Forelimb muscle (tissue), 1 donor: Measurements from ENCODE around the gene INS. TPM values are rescaled to one million over a fixed set of nuclear protein-coding genes. Genes with fewer than 3 reads are reported as not detected.

Source experiments
- DNase-seq: peaks from one replicate; pipeline ENCODE4 v3.0.0-alpha.2; 2013; ENCODE audit warnings: low read depth
- polyA plus RNA-seq: library from polyadenylated mRNA; unstranded; fragments of 120-200 nt; gene quantifications from one replicate; pipeline ENCODE4 v1.2.1, GENCODE V29; 2013; ENCODE audit not compliant: insufficient read length

The INS gene
- polyA plus RNA-seq: not detected

DNA sequence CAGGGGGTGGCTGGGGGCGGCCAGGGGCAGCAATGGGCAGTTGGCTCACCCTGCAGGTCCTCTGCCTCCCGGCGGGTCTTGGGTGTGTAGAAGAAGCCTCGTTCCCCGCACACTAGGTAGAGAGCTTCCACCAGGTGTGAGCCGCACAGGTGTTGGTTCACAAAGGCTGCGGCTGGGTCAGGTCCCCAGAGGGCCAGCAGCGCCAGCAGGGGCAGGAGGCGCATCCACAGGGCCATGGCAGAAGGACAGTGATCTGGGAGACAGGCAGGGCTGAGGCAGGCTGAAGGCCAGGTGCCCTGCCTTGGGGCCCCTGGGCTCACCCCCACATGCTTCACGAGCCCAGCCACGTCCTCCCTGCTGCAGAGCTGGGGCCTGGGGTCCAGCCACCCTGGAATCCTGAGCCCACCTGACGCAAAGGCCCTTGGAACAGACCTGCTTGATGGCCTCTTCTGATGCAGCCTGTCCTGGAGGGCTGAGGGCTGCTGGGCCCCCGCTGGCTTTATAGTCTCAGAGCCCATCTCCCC lies at the start of gene INS:
Gene INS (minus strand): TSS at position 474 of the 524 bp plus-strand sequence. CDS start 238 bp downstream, at position 236.
- no peak for DNase-seq

DNA sequence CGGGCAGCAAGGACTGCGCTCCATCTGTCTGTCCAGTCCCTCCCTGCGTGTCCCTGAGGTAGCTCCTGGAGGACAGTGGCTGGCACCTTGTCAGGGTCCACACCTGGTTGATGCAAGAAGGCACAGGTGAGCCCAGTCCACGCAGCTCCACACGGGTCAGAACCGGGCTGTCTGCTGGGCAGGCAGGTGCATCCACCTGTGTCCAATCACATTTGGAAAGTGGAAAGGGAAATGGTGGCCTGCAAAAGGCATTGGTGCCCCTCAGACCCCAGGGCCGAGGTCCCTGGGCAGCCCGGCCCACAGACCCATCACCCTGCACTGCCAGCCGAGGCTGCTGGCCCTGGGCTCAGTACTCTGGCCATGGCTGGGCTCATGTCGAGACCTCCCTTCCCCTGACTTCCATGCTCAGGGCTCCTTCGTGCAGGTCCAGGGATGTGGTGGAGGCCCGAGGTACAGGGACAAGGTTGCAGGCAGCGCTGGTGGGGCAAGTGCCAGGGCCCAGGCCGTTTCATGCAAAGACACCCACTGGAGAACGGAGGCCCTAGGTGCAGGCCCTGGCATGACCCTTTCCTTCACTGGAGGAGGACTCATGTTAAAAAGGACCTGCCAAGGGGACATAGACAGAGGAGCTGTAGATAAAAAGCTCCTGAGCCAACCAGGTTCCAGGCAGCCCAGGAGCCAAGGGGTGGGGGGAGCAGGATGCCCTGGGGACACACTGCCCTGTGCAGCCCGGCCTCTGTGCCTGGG lies 49.5 kb upstream of the INS start:
- no peak for DNase-seq

DNA sequence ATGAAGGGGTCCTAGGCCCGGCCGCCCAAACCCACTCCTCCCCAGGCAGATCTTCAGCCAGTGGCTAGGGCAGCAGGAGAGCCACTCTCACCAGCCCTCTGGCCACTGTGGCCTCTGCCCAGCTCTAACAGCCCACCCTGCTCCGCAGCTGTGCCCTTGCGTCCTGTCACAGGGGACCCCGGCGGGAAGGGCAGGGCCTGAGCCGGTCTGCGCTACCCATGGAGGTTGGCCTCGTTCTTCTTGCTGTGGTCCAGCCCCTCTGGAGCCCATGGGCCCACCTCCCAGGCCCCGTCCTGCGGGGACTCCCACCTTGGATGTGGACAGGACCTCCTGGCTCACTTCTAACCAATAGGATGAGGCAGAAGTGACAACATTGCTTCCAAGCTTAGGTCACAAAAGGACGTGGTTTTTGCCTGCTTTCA lies 48.9 kb upstream of the INS start:
- DNase-seq: no peak

DNA sequence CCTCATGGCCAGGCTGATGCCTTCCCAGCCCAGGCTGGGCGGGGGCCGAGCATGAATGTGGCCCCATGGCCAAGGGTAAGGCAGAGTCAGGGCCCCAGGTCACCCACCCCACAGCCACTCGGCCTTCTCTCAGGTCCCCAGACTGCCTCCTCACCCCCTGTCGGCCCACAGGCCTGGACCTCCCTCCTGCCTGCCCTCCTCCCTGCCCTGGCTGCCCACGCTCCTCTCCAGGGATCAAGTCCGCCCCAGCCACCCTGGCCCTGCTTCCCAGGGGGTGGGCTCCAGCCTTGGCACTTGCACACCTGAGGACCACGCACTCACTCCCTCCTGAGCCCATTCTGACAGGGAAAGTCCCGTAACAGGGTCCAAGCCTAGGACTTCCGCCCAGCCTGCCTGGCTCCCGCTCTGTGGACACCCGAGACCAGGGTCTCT lies 48.4 kb upstream of the INS start:
- no peak for DNase-seq

DNA sequence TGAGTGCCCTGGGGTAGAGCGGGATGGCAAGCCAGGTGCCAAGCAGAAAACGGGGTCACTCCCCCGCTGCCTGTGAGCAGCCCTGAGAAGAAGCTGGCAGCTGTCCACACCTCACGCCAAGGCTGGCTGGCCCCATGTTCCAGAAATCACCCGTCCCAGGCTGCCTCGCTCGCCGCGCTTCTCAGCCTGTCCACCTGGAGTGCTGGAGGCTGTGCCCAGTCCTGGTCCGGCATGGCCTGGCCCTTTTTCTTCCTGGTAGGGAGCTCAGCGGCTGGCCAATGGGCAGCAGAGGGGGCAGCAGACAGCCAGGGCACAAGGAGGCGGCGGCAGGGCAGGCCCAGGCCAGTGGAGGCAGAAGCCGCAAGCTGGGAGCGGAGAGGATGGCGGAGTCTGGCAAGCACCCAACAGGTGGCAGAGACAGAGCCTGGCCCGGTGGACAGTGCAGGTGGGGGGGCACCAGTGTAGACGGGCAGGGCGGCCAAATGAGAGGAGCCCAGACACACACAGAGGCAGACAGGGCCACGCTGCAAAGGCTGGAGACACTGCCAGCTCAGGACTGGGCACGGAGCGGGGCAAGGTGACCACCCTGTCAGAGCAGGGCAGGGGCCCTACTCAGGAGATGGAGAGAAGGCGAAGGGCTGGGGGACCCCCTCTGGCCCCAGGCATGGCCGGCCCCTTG lies 47.8 kb upstream of the INS start:
- no peak for DNase-seq

DNA sequence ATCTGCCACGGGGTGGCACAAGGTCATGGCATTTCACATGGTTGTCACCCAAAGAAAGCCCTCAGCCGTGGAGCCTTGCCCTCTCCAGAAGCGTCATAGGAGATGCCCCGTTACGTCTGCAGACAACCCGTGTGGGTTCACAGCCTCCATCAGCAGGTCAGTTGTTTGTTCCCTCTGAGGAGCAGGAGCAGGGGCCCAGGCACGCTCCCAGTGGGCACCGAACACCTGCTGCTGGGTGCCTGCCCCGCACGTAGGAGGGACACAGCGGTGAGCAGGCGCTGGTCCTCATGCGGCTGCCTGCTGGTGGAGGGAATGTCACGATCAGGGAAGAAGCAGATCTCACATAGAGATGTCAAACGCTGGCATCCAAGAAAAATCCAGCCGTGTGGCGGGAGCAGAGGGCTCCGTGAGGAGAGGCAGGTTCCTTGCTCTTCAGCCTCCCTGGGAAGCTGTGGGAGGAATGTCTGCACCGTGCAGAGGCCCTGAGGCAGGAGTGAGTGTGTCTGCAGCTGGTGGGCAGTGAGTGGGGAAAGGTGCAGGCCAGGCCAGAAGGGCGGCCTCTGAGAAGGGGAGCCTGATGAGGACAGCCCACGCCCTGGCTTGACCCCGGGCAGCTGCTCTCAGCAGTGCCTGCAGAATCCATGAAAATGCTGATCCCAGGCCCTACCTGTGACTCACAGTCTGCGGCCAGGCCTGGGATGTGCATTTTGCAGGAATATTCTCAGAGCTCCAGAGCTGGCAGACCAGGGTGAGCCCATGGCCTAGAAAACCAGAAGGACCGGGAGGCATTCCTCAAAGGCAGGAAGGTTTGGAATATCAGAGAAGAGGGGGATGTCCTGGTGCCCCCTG lies 47.0 kb upstream of the INS start:
- DNase-seq: no peak

DNA sequence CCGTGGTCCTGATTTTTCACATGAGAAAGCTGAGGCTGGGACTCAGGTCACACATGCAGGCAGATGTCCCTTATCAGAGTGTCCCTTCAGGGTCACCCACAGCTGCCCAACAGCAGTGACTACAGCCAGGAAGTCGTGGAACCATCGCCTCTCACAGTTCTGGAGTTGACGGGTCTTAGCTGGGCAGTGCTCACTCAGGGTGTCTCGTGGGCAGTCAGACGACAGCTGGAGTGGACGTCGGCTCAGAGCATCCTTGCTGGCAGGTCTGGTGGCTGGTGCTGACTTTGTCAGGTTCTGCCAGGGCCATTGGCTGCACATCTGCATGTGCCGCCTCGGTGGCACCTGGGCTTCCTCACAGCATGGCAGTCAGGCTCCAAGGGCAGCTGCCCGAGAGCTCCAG lies 46.2 kb upstream of the INS start:
- no peak for DNase-seq

DNA sequence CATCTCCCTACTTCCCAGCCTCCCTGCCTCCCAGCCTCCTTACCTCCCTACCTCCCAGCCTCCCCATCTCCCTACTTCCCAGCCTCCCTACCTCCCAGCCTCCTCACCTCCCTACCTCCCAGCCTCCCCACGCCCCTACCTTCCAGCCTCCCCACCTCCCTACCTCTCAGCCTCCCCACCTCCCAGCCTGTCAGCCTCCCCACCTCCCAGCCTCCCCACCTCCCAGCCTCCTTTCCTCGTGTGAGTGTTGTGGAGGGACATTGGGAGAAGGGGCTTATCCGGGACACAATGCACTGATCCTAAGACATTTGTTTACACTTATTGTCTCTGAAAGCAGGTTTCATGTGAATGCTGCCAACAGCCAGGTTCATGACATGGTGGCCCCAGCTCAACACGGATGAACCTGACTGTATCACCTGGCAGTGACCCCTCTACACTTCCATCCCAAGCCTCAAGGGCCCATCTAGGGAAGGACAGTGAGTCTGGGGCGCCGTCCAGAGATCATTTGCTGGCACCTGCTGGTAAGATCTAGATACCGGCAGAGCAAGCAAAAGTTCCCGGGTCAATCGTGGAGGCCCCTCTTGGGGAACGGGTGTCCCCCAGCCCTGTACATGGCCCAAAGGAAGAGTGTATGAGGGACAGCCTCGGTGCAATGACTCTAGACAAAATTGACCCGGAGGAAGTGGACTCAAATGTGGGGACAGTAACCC lies 45.1 kb upstream of the INS start:
- no peak for DNase-seq

DNA sequence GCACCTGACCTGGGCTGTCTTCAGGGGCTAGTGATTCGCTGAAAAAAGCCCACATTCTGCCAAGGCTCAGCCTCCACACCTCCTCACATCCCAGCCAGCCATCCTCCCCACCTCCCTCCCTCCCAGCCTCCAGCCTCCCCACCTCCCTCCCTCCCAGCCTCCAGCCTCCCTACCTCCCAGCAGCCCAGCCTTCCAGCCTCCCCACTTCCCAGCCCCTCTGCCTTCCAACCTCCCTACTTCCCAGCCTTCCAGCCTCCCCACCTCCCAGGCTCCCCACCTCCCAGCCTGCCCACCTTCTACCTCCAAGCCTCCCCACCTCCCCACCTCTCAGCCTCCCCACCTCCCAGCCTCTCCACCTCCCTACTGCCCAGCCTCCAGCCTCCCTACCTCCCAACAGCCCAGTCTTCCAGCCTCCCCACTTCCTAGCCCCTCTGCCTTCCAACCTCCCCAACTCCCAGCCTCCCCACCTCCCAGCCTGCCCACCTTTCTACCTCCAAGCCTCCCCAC lies 44.3 kb upstream of the INS start:
- no peak for DNase-seq

DNA sequence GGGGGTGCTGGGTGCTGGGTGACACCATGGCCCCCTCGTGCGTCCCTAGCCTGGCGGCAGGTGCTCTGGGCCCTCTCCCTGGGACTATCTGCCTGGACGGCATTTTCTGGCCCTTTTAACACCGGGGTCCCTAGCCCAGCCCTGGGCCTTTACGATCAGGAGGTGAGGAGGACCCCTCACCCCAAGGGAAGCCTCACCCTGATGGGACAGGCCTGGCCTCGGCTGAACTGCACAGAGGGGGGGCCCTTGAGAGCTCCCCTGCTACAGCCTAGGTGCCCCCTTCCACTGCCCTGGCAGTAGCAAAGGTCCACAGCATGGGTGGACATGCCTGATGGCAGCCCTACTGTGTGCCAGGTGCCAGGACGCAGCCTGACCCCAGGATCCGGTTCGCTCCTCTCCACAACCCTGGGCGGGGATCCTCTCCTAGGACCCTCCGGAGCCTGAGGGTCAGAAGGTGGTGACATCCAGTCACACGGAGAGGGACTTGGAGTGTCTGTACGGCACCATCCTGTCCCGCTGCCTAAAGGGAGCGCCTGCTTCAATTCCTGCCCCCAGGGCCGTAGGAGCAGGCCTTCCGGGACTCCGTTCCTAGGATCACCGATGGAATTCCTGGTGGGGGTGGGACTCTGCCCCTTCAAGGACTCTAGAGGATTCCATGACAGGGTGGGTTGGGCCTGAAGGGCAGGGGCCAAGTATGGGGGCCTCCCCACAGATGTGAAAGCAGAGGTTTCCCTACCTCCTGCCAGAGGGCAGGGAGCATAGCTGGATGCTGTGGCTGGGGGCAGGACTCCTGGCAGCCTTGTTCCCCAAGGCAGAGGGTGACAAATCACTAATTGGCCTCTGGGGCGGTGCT lies 43.6 kb upstream of the INS start:
- DNase-seq: no peak

DNA sequence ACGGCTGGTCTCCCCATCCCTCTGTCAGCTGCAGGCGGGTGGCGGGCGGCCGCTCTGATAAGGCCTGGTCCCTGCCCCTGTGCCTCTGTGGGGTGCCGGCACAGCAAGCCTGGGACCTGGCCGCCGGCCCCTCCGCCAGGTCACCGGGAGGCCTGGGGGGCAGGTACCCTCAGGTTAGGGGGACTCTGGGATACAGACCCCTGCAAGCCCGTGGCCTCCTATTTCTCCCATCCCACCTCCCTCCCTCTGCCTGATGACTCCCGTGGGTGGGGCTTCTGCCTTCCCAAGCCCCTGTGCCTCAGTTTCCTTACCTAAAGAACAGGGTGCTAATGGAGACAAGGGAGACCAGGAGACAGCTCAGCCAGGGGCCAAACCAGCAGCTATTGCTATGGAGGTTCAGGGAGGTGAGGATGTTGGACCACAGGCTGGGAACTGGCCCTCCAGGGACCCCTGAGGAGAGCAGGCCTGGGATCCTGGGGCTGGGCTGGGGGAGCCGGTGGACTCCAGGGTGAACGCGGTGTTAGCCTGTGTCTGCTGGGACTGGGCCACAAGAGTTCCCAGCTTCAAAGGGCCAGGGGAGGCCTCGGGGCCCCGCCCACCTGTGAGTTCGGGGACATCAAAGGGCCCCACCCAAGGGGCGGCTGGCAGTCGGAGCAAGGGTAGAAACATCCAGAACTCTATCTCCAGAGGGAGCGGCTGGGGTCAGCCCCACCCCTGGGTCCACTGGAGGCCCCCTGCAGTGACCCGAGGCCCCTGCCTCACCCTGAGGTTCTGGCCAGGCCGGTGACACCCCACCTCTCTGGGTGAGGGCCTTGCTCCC lies 42.6 kb upstream of the INS start:
- DNase-seq: no peak

DNA sequence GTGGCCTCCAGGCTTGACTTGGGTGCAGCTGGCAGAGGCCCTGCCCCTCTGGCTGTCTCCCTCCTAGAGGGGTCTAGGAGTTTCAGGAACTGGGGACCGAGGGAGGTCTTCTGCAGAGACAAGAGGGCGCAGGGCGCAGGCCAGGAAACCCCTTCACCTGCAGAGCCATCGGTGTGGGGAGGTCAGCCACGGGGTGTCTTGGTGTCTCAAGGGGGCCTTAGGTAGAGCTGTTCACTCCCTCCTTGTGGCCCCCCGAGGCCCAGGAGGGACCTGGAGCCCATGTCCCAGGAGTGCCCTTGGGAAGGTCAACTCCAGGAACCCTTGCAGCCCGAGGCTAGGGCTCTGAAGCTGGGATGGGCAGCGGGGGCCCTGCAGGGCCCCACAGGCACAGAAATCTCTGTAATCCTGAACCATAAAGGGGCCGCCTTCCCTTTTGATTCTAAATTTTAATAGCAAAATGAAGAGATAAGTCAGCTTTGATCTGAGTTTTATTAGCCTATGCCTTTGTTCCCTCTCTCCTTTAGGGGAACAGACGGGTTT lies 42.0 kb upstream of the INS start:
- DNase-seq: no peak

DNA sequence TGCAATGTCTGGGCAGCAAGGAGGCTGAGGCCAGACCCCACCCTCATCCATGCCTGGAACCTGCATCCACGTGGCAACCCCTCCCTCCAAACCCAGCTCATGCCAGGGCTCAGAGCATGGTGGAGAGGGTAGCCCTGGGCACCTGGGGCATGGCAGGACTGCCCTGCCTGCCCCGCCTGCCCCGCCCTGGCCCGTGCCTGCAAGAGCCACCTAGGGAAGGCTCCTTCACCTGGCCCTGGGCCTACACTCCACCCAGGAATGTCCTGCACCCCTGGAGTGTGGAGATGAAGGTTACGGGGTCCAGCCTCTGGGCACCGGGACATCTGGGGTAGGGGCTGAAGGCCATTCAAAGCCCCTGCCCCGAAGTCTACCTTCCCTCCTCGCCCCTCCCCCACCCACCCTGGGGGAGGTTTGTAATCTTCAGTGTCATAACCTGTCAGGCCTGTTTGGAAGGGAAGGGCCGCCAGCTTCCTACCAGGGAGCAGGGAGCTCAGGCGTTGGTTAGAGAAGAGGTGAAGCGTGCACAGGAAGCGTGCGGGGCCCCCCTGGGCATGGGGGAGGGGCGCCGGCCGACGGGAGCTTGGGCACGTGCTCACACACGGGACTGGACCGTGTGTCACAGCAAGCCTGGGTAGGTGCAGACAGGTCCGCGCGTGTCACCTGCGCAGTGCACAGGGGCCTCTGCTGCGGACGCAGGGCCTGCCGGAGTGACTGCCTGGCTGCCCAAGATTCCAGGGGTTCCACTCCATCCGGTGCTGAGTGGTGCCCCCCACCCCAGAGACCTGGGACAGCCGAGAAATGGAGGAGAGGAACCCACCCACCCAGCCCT lies 41.3 kb upstream of the INS start:
- DNase-seq: no peak

DNA sequence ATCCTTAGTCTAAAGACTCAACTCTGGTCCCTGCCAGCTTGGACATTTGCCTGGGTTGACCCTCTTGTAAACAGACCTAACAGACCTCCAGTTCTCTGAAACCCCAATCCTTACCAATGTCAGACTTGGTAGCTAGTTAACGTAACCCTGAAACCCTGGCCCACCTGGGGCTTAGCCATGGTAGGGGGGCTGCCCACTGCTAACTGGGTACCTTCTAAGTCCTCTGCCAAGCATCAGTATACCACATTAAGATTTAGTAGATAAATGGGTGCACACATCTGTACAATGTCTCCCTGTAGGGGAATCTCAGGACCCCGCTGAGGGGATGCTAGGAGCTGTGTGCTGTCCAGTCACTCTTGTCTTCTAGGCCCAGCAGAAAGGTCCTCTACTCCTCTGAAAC lies 40.5 kb upstream of the INS start:
- no peak for DNase-seq

DNA sequence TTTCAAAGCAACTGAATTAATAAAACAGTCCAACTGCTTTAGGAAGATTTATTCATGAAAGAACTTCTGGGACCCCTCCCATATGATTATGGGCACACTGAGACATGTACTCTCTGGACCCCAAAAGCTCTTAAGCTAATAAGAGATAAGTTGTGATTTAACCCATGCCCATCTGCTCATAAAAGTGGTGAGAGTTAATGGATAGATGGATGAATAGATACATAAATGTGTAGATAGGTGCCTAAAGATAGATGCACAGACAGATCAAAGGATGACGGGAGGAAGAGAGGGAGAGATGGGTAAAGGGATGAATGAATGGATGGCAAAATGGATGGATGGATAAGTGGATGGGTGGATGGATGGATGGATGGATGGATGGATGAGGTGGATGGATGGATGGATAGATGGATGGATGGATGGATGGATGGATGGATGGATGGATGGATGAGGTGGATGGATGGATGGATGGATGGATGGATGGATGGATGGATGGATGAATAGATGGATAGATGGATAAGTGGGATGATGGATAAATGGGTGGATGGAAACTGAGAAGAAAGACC lies 40.0 kb upstream of the INS start:
- DNase-seq: no peak

DNA sequence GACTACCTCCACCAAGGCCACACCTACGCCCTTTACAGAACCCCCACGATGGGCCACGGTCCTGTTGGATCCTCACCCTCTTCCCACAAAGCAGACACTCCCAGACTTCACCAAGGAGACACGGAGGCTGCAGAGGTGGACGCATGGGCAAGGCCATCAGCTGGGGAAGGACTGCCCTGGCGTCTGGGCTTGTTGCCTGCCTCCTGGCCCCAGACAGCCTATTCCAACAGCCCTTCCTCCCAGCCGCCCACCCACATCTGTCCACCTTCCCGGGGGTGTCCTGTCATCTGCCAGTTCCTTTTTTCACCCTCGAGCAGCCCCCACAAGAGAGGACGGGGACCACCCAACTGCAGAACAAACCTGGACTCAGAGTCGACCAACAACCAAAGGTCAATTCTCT lies 39.5 kb upstream of the INS start:
- no peak for DNase-seq

DNA sequence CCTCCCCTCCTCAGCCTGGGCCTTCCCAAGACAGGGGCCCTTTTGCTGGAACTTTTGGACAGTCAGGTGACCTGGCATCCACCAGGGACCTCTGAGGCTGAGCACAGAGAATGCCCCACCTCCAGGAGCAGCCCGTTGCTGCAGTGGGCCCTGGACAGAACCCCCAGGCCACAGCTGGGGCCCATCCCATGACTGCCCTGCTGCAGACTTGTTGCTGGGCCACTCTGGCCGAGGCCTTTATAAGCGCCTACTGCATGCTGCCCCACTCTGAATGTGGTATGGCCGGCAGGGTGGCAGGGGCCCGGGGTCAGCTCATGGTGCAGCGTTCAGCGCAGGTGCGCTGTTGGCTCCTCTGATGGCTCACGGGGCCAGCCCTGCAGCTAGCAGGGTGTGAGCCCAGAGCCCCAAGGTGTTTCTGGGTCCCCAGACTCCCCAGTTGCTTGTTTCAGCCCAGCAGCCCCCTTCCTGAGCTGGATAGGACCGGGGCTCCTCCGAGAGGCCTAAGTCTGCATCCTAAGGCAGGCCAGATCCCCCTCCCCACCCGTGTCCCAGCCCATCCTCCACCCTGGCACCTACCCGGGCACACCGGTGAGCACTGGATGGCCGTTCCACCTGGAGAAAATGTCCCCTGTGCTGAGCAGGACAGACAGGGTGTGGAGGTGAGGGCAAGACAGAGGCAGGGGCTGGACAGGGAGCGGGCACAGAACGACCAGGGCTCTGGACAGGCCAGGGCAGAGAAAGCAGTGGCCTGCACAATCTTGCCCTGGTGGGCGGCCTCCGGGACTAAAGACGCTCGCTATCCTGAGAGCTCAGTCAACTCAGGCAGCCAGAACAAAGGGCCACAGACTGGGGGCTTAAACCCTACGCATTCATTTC lies 38.7 kb upstream of the INS start:
- no peak for DNase-seq
